ENCODE measurements around the gene NRF1.

Gene NRF1

GRCh38 chr7:129676017-129676897, 64.7 kb downstream of the NRF1 start:
- in situ Hi-C loops (cut with HindIII; ENCODE audit: low sequenced_read_pairs): no loop called here

GRCh38 chr7:129677796-129678195, 66.3 kb downstream of the NRF1 start:
- in situ Hi-C loops (cut with HindIII; ENCODE audit: low sequenced_read_pairs): no loop called here

- in situ Hi-C loops (cut with HindIII; ENCODE audit: low sequenced_read_pairs): no loop called here
Observed at GRCh38 chr7:129678606-129679005, 67.1 kb downstream of the NRF1 start.

GRCh38 chr7:129680400-129680799, 68.9 kb downstream of the NRF1 start:
- in situ Hi-C loops (cut with HindIII; ENCODE audit: low sequenced_read_pairs): no loop called here

- in situ Hi-C loops (cut with HindIII; ENCODE audit: low sequenced_read_pairs): no loop called here
Observed at GRCh38 chr7:129684777-129685176, 73.3 kb downstream of the NRF1 start.

- in situ Hi-C loops (cut with HindIII; ENCODE audit: low sequenced_read_pairs): no loop called here
Observed at GRCh38 chr7:129686063-129686462, 74.5 kb downstream of the NRF1 start.

- in situ Hi-C loops (cut with HindIII; ENCODE audit: low sequenced_read_pairs): no loop called here
Observed at GRCh38 chr7:129688503-129689222, 77.1 kb downstream of the NRF1 start.

- in situ Hi-C loops (cut with HindIII; ENCODE audit: low sequenced_read_pairs): loop anchor here (10.0 kb wide), 1 partner anchor 65 kb away; no protein-coding TSS in a partner anchor
Observed at GRCh38 chr7:129689995-129690581, 78.6 kb downstream of the NRF1 start.

- in situ Hi-C loops (cut with HindIII; ENCODE audit: low sequenced_read_pairs): loop anchor here (10.0 kb wide), 1 partner anchor 64 kb away; no protein-coding TSS in a partner anchor
Observed at GRCh38 chr7:129690701-129691100, 79.2 kb downstream of the NRF1 start.

GRCh38 chr7:129698516-129699418, 87.2 kb downstream of the NRF1 start:
- in situ Hi-C loops (cut with HindIII; ENCODE audit: low sequenced_read_pairs): loop anchor here (10.0 kb wide), 1 partner anchor 56 kb away; no protein-coding TSS in a partner anchor

GRCh38 chr7:129702316-129702715, 90.8 kb downstream of the NRF1 start:
- in situ Hi-C loops (cut with HindIII; ENCODE audit: low sequenced_read_pairs): no loop called here

- in situ Hi-C loops (cut with HindIII; ENCODE audit: low sequenced_read_pairs): no loop called here
Observed at GRCh38 chr7:129702761-129703338, 91.3 kb downstream of the NRF1 start.

GRCh38 chr7:129703751-129704150, 92.2 kb downstream of the NRF1 start:
- in situ Hi-C loops (cut with HindIII; ENCODE audit: low sequenced_read_pairs): no loop called here

- in situ Hi-C loops (cut with HindIII; ENCODE audit: low sequenced_read_pairs): no loop called here
Observed at GRCh38 chr7:129707910-129708499, 96.5 kb downstream of the NRF1 start.

GRCh38 chr7:129713544-129713943, 102.0 kb downstream of the NRF1 start:
- in situ Hi-C loops (cut with HindIII; ENCODE audit: low sequenced_read_pairs): no loop called here

- in situ Hi-C loops (cut with HindIII; ENCODE audit: low sequenced_read_pairs): no loop called here
Observed at GRCh38 chr7:129714514-129715063, 103.1 kb downstream of the NRF1 start.

GRCh38 chr7:129719980-129720732, 108.6 kb downstream of the NRF1 start:
- in situ Hi-C loops (cut with HindIII; ENCODE audit: low sequenced_read_pairs): no loop called here

GRCh38 chr7:129721068-129721467, 109.5 kb downstream of the NRF1 start:
- in situ Hi-C loops (cut with HindIII; ENCODE audit: low sequenced_read_pairs): no loop called here

- in situ Hi-C loops (cut with HindIII; ENCODE audit: low sequenced_read_pairs): no loop called here
Observed at GRCh38 chr7:129723679-129724078, 112.2 kb downstream of the NRF1 start.
